CD14-positive monocyte (primary cell): ENCODE measurements around the gene TRUB1. TPM values are rescaled to one million over a fixed set of nuclear protein-coding genes. Genes with fewer than 3 reads are reported as not detected.

Experiments
- DNase-seq, 3 donors: peaks; one replicate each; pipeline ENCODE4 v3.0.0-alpha.2; 2011 to 2022
- H2AFZ ChIP-seq: 2 replicates; pipeline ENCODE4 v1.6.0; 2012; ENCODE audit warnings: mild to moderate bottlenecking, low read depth, low read length, inconsistent platforms; ENCODE audit not compliant: insufficient read depth, poor library complexity, severe bottlenecking
- H3K27ac ChIP-seq, 2 donors: 1 replicate in 1 of 2; 2 replicates in 1 of 2; pipeline ENCODE4 v1.5.1; 2012 to 2013; ENCODE audit warnings: low read length in 2 of 2, control low read depth in 1 of 2, inconsistent platforms in 1 of 2, low read depth in 1 of 2, mild to moderate bottlenecking in 1 of 2
- H3K27me3 ChIP-seq, 2 donors: one replicate each; pipeline versions ENCODE4 v1.6.0 to v1.6.1; 2011 to 2013; ENCODE audit warnings: low read length in 2 of 2; ENCODE audit not compliant: control insufficient read depth in 2 of 2, insufficient read depth in 2 of 2
- H3K36me3 ChIP-seq, 2 donors: replicated peaks in 1 of 2; 1 replicate in 1 of 2; 2 replicates in 1 of 2; pipeline versions ENCODE4 v1.5.1 to v1.6.1; 2012 to 2013; ENCODE audit warnings: low read length in 2 of 2, control low read depth in 1 of 2, inconsistent platforms in 1 of 2, mild to moderate bottlenecking in 1 of 2; ENCODE audit not compliant: insufficient read depth in 2 of 2, control insufficient read depth in 1 of 2
- H3K4me1 ChIP-seq, 2 donors: 1 replicate in 1 of 2; 2 replicates in 1 of 2; pipeline versions ENCODE4 v1.5.1 to v1.6.1; 2012 to 2013; ENCODE audit warnings: low read length in 2 of 2, control low read depth in 1 of 2, inconsistent platforms in 1 of 2, mild to moderate bottlenecking in 1 of 2, moderate library complexity in 1 of 2; ENCODE audit not compliant: insufficient read depth in 2 of 2, control insufficient read depth in 1 of 2
- H3K4me2 ChIP-seq: replicated peaks from 2 replicates; pipeline ENCODE3; 2012; ENCODE audit warnings: low read length, moderate library complexity, mild to moderate bottlenecking; ENCODE audit not compliant: poor library complexity, severe bottlenecking; ENCODE audit errors: extremely low read depth
- H3K4me3 ChIP-seq, 3 experiments: fragments of 200-600 bp in 1 of 3; sonication (generic) in 1 of 3; replicated peaks in 1 of 3; 1 replicate in 2 of 3; 2 replicates in 1 of 3; pipeline ENCODE4 v1.5.1; 2011 to 2013; ENCODE audit warnings: low read length in 3 of 3, mild to moderate bottlenecking in 3 of 3, control low read depth in 2 of 3, low read depth in 2 of 3, inconsistent platforms in 1 of 3, moderate library complexity in 1 of 3
- H3K79me2 ChIP-seq: 2 replicates; pipeline ENCODE4 v1.6.0; 2012; ENCODE audit warnings: mild to moderate bottlenecking, control low read depth, inconsistent platforms, low read length, moderate library complexity; ENCODE audit not compliant: insufficient read depth
- H3K9ac ChIP-seq: 2 replicates; pipeline ENCODE4 v1.6.0; 2017; ENCODE audit warnings: low read length, mild to moderate bottlenecking; ENCODE audit not compliant: insufficient read depth, poor library complexity, severe bottlenecking
- H3K9me3 ChIP-seq, 2 donors: replicated peaks in 1 of 2; 1 replicate in 1 of 2; 2 replicates in 1 of 2; pipeline versions ENCODE4 v1.5.1 to v1.6.1; 2012 to 2013; ENCODE audit warnings: low read length in 2 of 2, control low read depth in 1 of 2; ENCODE audit not compliant: control insufficient read depth in 1 of 2, insufficient read depth in 1 of 2
- H4K20me1 ChIP-seq: 2 replicates; pipeline ENCODE4 v1.6.0; 2012; ENCODE audit warnings: mild to moderate bottlenecking, low read length, control low read depth, moderate library complexity; ENCODE audit not compliant: insufficient read depth
- H3K27ac Mint-ChIP-seq, 7 donors: one replicate each; pipeline ENCODE4 v1.8.0; 2020; ENCODE audit warnings: mild to moderate bottlenecking in 7 of 7, mixed read lengths in 7 of 7, moderate library complexity in 6 of 7, inconsistent platforms in 2 of 7
- H3K27me3 Mint-ChIP-seq, 3 donors: one replicate each; pipeline ENCODE4 v1.8.0; 2021 to 2022; ENCODE audit warnings: low read depth in 3 of 3, mild to moderate bottlenecking in 3 of 3, mixed read lengths in 3 of 3, moderate library complexity in 3 of 3, inconsistent platforms in 1 of 3
- H3K36me3 Mint-ChIP-seq, 2 donors: one replicate each; pipeline ENCODE4 v1.8.0; 2020; ENCODE audit warnings: mixed read lengths in 2 of 2, inconsistent platforms in 1 of 2, mild to moderate bottlenecking in 1 of 2
- H3K4me1 Mint-ChIP-seq: one replicate; pipeline ENCODE4 v1.8.0; 2020; ENCODE audit warnings: mild to moderate bottlenecking, mixed read lengths
- H3K4me3 Mint-ChIP-seq, 2 donors: one replicate each; pipeline ENCODE4 v1.8.0; 2020; ENCODE audit warnings: mild to moderate bottlenecking in 2 of 2, mixed read lengths in 2 of 2, moderate library complexity in 1 of 2
- H3K9me3 Mint-ChIP-seq, 7 donors: one replicate each; pipeline ENCODE4 v1.8.0; 2020 to 2022; ENCODE audit warnings: mixed read lengths in 7 of 7, mild to moderate bottlenecking in 6 of 7, moderate library complexity in 6 of 7, inconsistent platforms in 2 of 7
- CTCF ChIP-seq: fragments of 200-600 bp; IDR thresholded peaks from one replicate; pipeline ENCODE4 v1.8.0; 2022; ENCODE audit warnings: antibody characterized with exemption, mild to moderate bottlenecking
- WGBS: methylation state at CpG from one replicate; pipeline ENCODE4 v1.1.5; 2013; ENCODE audit warnings: missing lambda C conversion rate; ENCODE audit not compliant: insufficient coverage; 5-methylcytosine and 5-hydroxymethylcytosine counted together
- intact Hi-C, 2 donors: fragments of 100-400 bp; cut with micrococcal nuclease; formaldehyde crosslinking; loops; one replicate each; pipeline versions ENCODE4 v1.15.0 to v1.15.1; 2023
- polyA plus RNA-seq, 3 donors: library from polyadenylated mRNA; depleted of rRNA in 1 of 3; unstranded in 2 of 3; stranded (reverse) in 1 of 3; fragments of 300-500 nt in 2 of 3; fragments of >200 nt in 1 of 3; fragmentation: Illumina TruSeq in 2 of 3; gene quantifications; 1 replicate in 2 of 3; 2 replicates in 1 of 3; pipeline ENCODE4 v1.2.3, GENCODE V29; 2012 to 2021

Gene TRUB1
- polyA plus RNA-seq, 3 donors, result 3.0 to 5.0 (median 3.3) TPM

GRCh38 chr10:115022733-115023132 is 84.7 kb downstream of the TRUB1 start:
- Mint-ChIP-seq H3K27ac (no peak overlapping the region), H3K4me3 (no peak overlapping the region)
- H2AFZ ChIP-seq, result no peak overlapping the region

GRCh38 chr10:115023715-115024114 is 85.7 kb downstream of the TRUB1 start:
- Mint-ChIP-seq H3K27me3 (peaks cover 0 to 2% (median 1%) of the 10 kb centered on the region in 3 donors), H3K9me3 (peaks cover 0 to 4% (median 0%) of the 10 kb centered on the region in 7 donors), H3K27ac (no peak overlapping the region), H3K36me3 (no peaks in the 10 kb centered on the region), H3K4me1 (no peaks in the 10 kb centered on the region), H3K4me3 (no peak overlapping the region)
- no peak overlapping the region for H3K4me2 ChIP-seq
- H3K4me3 ChIP-seq, result no peak overlapping the region
- 93% methylated on average over 6 of the region's 8 CpGs for WGBS
- H3K4me1 ChIP-seq, result no peaks in the 10 kb centered on the region
- H2AFZ ChIP-seq, result no peak overlapping the region
- intact Hi-C loops, result no loop called here
- no peak overlapping the region for H3K9ac ChIP-seq
- no peaks in the 10 kb centered on the region for H3K36me3 ChIP-seq
- H3K79me2 ChIP-seq, result no peaks in the 10 kb centered on the region
- no peaks in the 10 kb centered on the region for H3K9me3 ChIP-seq
- no peak for TF ChIP-seq CTCF
- H4K20me1 ChIP-seq, result no peaks in the 10 kb centered on the region
- no peak overlapping the region for H3K27ac ChIP-seq
- no peaks in the 10 kb centered on the region for H3K27me3 ChIP-seq
- DNase-seq, result no peak

More at GRCh38 chr10:115022733-115023132, 84.7 kb downstream of the TRUB1 start:
- 100% methylated on average over 3 of the region's 5 CpGs for WGBS
- Histone ChIP-seq H3K27ac (no peak overlapping the region), H3K36me3 (no peaks in the 10 kb centered on the region), H3K4me3 (no peak overlapping the region), H3K27me3 (no peaks in the 10 kb centered on the region), H3K9me3 (no peaks in the 10 kb centered on the region), H3K9ac (no peak overlapping the region), H4K20me1 (no peaks in the 10 kb centered on the region), H3K4me1 (no peaks in the 10 kb centered on the region), H3K4me2 (no peak overlapping the region), H3K79me2 (no peaks in the 10 kb centered on the region)
- intact Hi-C loops, result no loop called here
- Mint-ChIP-seq H3K36me3 (no peaks in the 10 kb centered on the region), H3K9me3 (peaks cover 0 to 4% (median 0%) of the 10 kb centered on the region in 7 donors), H3K4me1 (no peaks in the 10 kb centered on the region), H3K27me3 (peaks cover 1 to 2% (median 2%) of the 10 kb centered on the region in 3 donors)
- no peak for TF ChIP-seq CTCF
- no peak for DNase-seq
